BJ (cell line): ENCODE results near the gene SHBG. TPM values are rescaled to one million over a fixed set of nuclear protein-coding genes. Genes with fewer than 3 reads are reported as not detected.

Experiments
- CTCF ChIA-PET: fragments of 350-600 bp; formaldehyde crosslinking; extraction: SDS; loops from one replicate; lab custom pipeline; 2021; ENCODE audit warnings: antibody characterized with exemption, inconsistent platforms; lab: Yijun Ruan, JAX
- POLR2A ChIA-PET: fragments of 300-600 bp; sonication (Branson Sonifier 250); formaldehyde crosslinking; extraction: SDS; loops from one replicate; lab custom pipeline; 2021; ENCODE audit warnings: antibody characterized with exemption; lab: Charles Lee
- DNase-seq: peaks from one replicate; pipeline ENCODE4 v3.0.0-alpha.2; 2011; ENCODE audit warnings: low read depth
- H3K27me3 ChIP-seq: 2 replicates; pipeline ENCODE4 v1.6.0; 2011; ENCODE audit warnings: low read length; ENCODE audit not compliant: control insufficient read depth, insufficient read depth
- H3K36me3 ChIP-seq: 2 replicates; pipeline ENCODE4 v1.5.1; 2011; ENCODE audit warnings: low read length; ENCODE audit not compliant: control insufficient read depth, insufficient read depth
- H3K4me3 ChIP-seq: 2 replicates; pipeline ENCODE4 v1.5.1; 2011; ENCODE audit warnings: low read depth, mild to moderate bottlenecking, control low read depth, low read length
- polyA plus RNA-seq: library from polyadenylated mRNA; depleted of rRNA; stranded (reverse); fragments of >200 nt; gene quantifications from 2 replicates; pipeline ENCODE4 v1.2.3, GENCODE V29; 2011
- TF ChIP-seq, protein P1 (sequence below): IDR thresholded peaks from 2 replicates; pipeline ENCODE4 v1.5.1; 2011; ENCODE audit warnings: low read depth, mild to moderate bottlenecking, control low read depth, inconsistent platforms, low read length, moderate library complexity; ENCODE audit not compliant: insufficient read depth

SHBG gene
- polyA plus RNA-seq, 1 experiment, result 1.2 TPM

DNA sequence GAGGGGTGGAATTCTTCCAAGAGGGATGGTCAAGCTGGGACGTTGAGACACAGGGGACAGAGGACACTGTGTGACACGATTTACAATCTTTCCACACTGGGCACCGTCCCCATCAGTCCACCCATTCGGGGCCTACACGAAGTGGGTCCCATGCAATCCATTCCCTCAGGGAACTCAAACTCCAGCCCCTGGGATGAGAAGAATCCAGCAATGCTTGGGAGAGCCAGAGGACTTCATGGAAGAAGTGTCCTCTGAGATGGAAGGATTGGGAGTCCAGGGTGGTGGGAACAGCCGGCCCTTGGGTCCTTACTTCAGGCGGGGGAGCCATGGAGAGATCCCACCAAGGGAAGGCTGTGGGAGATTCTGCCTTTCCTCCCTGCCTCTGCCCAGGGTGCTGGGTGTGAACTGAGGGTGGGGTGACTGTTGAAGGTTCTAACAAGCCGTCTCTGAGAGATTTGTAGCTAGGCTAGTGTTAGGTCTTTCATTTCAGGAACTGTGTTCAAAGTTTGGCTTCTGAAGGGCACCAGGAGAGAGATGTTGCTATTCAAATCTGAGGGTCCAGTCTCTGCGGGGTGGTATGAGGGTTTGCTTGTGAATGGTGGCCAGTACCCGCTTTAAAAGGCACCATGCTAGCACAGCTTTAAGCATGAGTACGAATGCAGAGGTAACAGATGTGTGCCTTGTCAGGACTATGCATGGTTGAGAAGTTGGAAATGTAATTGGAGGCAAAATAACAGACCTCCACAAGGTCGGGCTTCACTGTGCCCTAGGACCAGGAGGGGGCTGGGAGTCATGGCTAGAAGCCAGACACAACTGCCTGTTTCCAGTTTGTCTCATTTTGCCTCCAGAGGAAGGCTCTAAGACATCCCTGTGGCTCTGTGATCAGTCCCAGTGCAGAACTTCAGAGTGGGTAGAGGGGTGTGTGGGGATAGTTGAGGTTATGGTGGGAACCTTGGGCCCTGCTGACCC lies 22.7 kb downstream of the SHBG start:
- TF ChIP-seq, protein P1, sequence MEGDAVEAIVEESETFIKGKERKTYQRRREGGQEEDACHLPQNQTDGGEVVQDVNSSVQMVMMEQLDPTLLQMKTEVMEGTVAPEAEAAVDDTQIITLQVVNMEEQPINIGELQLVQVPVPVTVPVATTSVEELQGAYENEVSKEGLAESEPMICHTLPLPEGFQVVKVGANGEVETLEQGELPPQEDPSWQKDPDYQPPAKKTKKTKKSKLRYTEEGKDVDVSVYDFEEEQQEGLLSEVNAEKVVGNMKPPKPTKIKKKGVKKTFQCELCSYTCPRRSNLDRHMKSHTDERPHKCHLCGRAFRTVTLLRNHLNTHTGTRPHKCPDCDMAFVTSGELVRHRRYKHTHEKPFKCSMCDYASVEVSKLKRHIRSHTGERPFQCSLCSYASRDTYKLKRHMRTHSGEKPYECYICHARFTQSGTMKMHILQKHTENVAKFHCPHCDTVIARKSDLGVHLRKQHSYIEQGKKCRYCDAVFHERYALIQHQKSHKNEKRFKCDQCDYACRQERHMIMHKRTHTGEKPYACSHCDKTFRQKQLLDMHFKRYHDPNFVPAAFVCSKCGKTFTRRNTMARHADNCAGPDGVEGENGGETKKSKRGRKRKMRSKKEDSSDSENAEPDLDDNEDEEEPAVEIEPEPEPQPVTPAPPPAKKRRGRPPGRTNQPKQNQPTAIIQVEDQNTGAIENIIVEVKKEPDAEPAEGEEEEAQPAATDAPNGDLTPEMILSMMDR, result no peak
- ChIA-PET CTCF (interaction anchor here (0.7 to 2.5 kb wide), 4 partner anchors 16 to 20 kb away, joined by 3 to 26 read pairs (median 5); no protein-coding TSS in a partner anchor), POLR2A (no interaction called here)
- no peak overlapping the region for H3K4me3 ChIP-seq
- no peak for DNase-seq
- H3K27me3 ChIP-seq, result peaks cover 45% of the 10 kb centered on the region
- H3K36me3 ChIP-seq, result no peaks in the 10 kb centered on the region

DNA sequence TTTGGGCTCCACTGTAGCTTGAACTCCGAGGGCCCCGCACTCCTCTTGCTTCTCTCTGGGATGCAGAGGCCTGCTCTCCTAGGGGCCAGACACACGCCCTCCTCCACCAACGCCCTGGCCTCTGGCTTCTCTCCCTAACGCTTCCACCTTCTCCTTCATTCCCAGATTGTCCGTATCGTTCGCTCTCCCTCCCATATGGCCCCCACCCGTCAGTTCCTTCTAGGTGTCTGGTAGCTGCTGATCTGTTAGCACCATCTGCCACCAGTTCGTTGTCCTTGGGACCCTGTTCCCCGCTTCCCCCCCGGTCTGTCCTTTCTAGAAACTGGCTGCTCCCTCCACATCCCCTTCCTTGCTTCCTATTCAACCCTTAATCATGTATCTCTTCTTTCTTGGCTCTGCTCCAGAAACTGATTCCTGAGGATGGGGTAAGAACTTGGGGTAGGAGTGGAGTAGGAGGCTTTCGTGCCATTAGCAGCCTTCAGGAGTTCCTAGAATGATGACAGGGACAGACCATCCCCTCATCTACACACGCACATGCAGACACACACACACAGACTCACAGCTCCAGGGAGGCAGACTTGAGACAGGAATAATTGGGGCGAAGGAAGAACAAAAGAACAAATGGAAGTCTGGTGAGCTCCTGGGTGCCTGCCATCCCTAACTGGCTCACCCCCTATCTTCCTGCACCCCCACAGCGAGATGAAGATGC lies 25.1 kb downstream of the SHBG start:
- POLR2A ChIA-PET, result no interaction called here
- TF ChIP-seq, protein P1, result no peak
- no peak for DNase-seq
- peaks cover 40% of the 10 kb centered on the region for H3K27me3 ChIP-seq
- no peaks in the 10 kb centered on the region for H3K36me3 ChIP-seq
- H3K4me3 ChIP-seq, result no peak overlapping the region
- CTCF ChIA-PET, result interaction anchor here (0.8 to 3.4 kb wide), 3 partner anchors 12 to 33 kb away, joined by 3 to 12 read pairs (median 5); partner anchors contain the start of genes TP53 and WRAP53

DNA sequence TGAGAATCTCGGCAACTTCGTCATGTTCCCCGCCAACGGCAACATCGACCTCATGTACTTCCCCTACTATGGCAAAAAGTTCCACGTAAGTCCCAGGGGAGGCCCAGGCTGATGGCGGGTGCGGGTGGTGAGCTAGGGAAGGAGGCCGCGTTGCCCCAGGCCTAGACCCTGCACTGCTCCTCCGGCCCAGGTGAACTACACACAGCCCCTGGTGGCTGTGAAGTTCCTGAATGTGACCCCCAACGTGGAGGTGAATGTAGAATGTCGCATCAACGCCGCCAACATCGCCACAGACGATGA lies 25.6 kb downstream of the SHBG start:
- H3K4me3 ChIP-seq, result no peak overlapping the region
- DNase-seq, result no peak
- TF ChIP-seq, protein P1, result no peak
- CTCF ChIA-PET, result interaction anchor here (0.8 to 3.4 kb wide), 2 partner anchors 13 to 32 kb away, joined by 3 to 12 read pairs; partner anchors contain the start of genes TP53 and WRAP53
- no peaks in the 10 kb centered on the region for H3K36me3 ChIP-seq
- POLR2A ChIA-PET, result no interaction called here
- peaks cover 35% of the 10 kb centered on the region for H3K27me3 ChIP-seq

DNA sequence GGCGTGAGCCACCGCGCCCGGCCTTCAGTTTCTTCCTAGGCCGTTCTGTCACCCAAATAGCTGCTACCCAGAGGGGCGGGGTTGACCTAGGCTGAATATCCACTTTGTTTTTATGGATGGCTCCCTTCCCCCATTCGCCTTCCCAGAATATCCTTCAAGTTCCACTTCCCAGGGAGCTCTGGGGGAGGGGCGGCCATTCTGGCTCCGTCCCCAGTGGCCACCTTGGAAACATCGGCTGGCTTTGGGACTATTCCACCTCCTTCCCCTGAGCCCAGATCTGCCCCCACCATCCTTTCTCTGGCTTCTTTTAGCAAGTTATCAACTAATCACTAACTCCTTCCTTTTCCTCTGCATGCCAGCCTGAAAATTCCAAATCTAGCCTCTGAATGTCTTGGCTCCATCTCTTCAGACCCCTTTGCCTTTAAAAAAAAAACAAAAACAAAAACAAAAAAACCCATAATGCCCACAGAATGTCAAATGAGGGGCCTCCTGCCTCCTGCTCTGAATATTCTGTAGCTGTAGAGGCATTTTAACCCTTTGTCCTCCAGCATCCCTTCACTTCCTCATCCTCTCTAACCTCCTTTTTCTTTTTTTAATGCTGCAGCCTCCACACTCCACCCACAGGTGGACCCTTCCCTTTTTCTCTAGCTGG lies 27.1 kb downstream of the SHBG start:
- TF ChIP-seq, protein P1, result no peak
- DNase-seq, result no peak
- POLR2A ChIA-PET, result no interaction called here
- no peaks in the 10 kb centered on the region for H3K36me3 ChIP-seq
- H3K27me3 ChIP-seq, result peaks cover 25% of the 10 kb centered on the region
- CTCF ChIA-PET, result interaction anchor here (1.1 to 3.4 kb wide), 3 partner anchors 16 to 31 kb away, joined by 4 to 12 read pairs (median 8); partner anchors contain the start of genes TP53 and WRAP53
- H3K4me3 ChIP-seq, result no peak overlapping the region
